Measurements from ENCODE around the gene TTC4.

The TTC4 gene, protein sequence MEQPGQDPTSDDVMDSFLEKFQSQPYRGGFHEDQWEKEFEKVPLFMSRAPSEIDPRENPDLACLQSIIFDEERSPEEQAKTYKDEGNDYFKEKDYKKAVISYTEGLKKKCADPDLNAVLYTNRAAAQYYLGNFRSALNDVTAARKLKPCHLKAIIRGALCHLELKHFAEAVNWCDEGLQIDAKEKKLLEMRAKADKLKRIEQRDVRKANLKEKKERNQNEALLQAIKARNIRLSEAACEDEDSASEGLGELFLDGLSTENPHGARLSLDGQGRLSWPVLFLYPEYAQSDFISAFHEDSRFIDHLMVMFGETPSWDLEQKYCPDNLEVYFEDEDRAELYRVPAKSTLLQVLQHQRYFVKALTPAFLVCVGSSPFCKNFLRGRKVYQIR

DNA sequence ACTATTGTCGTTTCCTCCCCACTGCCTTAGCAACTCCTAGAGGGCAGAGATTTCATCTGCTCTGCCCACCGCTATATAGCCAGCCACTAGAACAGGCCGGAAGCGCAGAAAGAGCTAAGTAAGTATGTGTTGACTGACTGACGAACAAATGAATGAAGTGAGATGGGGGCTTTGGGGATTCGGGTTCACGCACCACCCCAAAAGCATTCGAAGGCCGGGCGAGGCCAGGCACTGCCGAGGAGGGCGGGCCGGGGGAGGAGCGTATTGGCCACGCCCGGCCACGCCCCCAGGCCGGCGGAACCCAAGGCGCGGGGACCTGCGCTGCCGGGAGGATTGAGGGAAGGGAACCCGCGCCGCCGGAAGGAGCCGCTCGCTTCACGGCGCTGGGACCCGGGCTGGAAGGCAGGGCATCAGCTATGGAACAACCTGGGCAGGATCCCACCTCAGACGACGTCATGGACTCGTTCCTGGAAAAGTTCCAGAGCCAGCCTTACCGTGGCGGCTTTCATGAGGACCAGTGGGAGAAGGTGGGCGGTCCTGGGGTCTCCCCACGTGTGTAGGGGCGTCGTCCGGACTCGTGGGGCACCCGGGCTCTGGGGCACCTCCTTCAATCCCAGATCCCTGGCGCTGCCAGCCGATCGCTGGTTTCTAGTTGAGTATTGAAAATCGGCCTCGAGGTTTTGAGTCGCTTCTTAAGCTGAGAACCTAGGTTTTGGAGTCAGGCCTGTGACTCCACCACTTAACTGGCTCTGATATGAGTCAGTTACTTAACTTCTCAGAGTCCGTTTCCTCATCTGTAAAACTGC lies at the start of gene TTC4:
TSS of gene TTC4 (plus strand) at position 369 of the 806 bp plus-strand sequence. CDS start at position 417, 48 bp downstream.
- peak in 55 of 56 donors; percentile 17 to 86 (median 71) for DNase-seq

DNA sequence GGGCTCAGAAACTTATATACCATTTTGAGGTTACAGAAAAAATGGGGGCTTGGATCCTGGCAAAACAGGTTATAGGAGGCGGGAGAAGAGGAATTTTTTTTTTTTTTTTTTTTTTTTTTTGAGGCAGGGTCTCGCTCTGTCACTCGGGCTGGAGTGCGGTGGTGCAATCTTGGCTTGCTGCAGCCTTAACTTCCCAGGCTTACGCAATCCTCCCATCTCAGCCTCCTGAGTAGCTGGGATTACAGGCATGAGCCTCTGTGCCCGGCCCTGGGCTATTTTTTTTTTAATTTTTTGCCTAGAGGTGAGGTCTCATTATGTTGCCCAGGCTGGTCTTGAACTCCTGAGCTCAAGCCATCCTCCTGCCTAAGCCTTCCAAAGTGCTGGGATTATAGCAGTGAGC lies 49.3 kb upstream of the TTC4 start:
- DNase-seq = no peak

GRCh38 chr1:54667797-54668196 lies 47.9 kb upstream of the TTC4 start:
- no peak for DNase-seq

- DNase-seq = no peak
Measured at GRCh38 chr1:54668567-54668966, 47.1 kb upstream of the TTC4 start.

- DNase-seq = peak in 7 of 56 donors; percentile 2 to 15 (median 4)
Measured at GRCh38 chr1:54671985-54672608, 43.6 kb upstream of the TTC4 start.

GRCh38 chr1:54678776-54679643 lies 36.7 kb upstream of the TTC4 start:
- no peak for DNase-seq

DNA sequence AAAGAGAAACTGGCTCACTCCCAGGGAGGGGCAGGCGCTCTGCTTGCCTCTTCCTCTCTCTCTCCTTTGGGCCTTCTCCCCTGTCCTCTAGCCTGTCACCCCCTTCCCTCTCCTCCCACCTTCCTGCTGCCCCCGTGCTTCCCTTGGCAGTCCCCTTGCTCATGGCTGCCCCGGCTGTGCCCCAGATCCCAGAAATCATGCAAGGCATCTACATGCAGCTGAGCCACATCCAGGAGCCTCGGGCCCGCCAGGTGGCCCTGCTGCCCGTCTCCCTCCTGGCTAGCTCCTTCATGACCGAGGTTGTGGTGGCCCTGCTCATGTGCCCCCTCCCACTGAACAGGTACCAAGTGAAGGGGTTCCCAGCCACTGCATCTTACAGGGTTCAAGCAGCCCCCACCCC lies 36.0 kb upstream of the TTC4 start:
- no peak for DNase-seq

GRCh38 chr1:54680387-54680786 lies 35.3 kb upstream of the TTC4 start:
- DNase-seq = no peak

DNA sequence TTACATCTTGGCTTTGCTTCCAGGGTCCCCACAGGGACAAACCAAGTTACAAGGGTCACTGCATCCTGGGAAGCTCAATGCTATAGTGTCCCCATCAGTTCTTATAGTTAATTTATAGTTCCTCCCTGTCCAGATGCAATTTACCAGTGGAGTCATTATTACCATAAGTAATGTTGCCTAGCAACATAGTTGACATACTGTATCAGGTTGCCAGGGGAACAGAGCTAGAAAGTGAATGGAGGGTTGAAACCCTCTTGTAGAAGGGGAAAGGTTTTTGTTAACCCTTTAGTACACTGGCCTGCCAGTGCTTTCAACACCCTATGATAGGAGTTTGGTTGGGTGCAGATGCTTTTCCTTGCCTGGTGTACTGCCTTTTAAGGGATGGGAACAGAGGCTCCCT lies 34.3 kb upstream of the TTC4 start:
- DNase-seq = no peak

GRCh38 chr1:54683453-54683852 lies 32.2 kb upstream of the TTC4 start:
- DNase-seq = no peak

GRCh38 chr1:54685335-54685905 lies 30.2 kb upstream of the TTC4 start:
- no peak for DNase-seq

DNA sequence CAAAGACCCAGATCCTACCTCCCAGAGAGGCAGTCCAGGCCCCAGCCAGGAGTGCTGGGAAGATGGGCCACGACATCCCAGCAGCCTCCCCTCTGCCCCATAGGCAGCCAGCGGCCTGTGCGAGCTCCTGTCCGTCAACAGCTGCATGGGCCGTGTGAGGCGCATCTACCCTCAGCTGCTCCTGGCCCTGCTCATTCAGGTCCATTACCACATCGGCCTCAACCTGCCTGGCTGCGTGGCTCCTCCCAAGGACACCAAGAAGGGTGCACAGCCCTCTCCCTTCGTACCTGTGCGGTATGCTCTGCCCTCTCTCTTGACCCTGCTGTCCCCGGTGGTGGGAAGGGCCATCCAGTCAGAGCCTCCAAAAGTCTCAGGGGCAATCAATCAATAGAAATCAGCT lies 29.5 kb upstream of the TTC4 start:
- DNase-seq = no peak

DNA sequence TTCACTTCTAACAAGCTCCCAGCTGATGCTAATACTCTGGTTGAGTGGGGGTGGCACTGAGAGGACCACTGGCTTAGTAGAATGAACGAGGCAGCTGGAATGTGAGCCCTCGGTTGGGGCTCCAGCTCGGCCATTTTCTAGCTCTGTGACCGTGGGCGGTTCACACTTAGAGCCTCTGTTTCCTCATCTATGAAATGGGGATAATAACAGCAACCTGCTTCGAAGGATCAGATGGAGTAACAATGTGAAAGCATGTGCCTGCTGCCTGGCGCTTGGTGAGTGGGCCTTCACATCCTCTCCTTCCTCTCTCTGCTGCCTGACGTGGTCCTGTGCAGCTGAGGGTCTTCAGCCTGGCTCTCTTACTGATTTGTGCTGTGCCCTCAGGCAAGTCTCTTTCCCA lies 20.9 kb upstream of the TTC4 start:
- no peak for DNase-seq

- DNase-seq = no peak
Measured at GRCh38 chr1:54695221-54695620, 20.4 kb upstream of the TTC4 start.

DNA sequence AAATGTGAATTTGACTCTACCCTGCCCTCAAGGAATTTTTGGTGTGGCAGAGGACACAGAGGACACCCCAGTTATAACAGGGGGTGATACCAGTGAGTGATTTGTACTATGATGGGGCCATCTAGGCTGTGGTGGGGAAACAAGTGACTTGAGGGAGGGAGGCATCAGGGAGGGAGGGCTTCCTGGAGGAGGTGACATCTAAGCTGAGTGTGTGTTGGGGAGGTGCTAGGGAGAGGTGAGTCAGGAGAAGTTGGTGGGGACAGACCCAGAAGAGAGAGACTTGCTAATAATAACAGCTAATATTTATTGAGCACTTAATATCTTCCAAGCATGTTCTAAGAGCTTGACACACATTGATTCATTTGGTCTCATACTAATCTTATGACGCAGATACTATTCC lies 19.9 kb upstream of the TTC4 start:
- DNase-seq = no peak

DNA sequence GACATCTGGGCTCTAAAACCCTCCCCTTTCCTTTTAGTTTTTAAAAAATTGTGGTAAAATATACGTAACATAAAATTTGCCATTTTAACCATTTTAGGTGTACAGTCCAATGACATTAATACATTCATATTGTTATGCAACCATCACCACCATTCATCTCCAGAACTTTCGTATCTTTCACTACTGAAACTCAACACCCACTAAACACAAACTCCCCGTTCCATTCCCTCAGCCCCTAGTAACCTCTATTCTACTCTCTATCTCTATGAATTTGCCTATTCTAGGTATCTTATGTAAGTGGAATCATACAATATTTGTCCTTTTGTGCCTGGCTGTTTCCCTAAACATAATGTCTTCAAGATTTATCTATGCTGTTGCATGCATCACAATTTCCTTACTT lies 19.4 kb upstream of the TTC4 start:
- no peak for DNase-seq

- DNase-seq = no peak
Measured at GRCh38 chr1:54697896-54698295, 17.8 kb upstream of the TTC4 start.

DNA sequence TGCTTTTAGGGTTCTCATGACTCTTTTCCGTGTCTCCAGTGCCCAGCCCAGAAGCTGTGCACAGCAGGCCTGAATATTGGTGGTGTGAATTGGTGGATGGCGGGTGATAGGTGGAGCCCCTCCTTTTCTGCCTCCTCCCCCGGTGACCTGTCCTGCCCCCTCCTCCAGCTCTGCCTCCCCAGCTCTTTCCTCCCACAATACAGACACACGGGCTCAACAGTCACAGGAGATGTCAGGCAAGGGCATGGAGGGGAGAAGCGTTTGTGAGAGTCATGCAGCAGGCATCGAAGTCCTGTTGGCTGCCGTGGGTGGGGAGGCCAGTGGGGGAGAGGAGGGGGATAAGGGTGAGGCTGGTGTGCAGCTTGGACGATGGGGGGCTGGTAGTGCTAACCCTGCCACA lies 17.3 kb upstream of the TTC4 start:
- no peak for DNase-seq

DNA sequence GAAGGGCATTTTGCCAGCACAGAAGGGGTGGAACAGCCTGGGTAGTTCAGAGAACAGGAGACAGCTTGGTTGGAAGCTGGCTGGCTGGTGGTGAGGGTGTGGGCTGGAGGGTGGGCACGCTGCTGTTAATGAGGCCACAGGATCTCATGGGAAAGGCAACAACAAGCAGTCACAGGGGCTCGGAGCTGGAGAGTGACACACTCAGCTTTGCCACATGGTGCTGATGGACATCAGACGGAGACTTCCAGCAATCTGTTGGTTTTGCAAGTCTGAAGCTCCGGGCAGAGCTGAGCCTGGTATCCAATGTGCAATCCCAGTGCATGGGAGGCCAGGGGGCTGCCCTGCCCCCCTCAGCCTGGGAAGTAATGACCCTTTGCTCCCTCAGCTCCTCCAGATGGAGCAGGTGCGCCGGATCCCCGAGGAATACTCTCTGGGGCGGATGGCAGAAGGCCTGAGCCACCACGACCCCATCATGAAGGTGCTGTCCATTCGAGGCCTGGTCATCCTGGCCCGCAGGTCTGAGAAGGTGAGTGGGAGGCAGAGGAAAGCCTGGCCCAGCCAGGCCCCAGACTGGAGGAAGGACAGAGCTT lies 15.6 kb upstream of the TTC4 start:
- DNase-seq = no peak

DNA sequence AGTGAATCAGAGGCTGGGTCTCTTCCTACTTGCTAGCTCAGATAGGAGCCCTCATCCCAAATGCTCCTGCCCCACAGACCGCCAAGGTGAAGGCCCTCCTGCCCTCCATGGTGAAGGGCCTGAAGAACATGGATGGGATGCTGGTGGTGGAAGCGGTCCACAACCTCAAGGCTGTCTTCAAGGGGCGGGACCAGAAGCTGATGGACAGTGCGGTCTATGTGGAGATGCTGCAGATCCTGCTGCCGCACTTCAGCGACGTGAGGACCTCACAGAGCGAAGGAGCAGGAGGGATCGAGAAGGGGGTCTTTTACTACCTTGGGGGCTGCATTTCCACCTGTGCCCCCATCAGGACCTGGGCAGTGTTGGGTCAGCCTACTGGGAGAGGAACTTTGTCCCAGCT lies 14.6 kb upstream of the TTC4 start:
- DNase-seq = no peak

GRCh38 chr1:54701996-54702395 lies 13.7 kb upstream of the TTC4 start:
- DNase-seq = no peak
